ENCODE measurements around the gene MYH11. TPM values are rescaled to one million over a fixed set of nuclear protein-coding genes. Genes with fewer than 3 reads are reported as not detected.
"Not testable (repeated sequence)": the region's sequence is repeated elsewhere in the genome, so short reads cannot be mapped to it uniquely, and the experiment has no call there.

The MYH11 gene
- total RNA-seq, 2 experiments from 2014 or later: 0.07 TPM; not detected in 1

- CTCF ChIA-PET: interaction anchor here (0.5 to 1.0 kb wide), 2 partner anchors 11 to 13 kb away, joined by 3 read pairs; no protein-coding TSS in a partner anchor
- peaks cover 3% of the 10 kb centered on the region for H3K4me1 Mint-ChIP-seq (ENCODE audit: low read depth)
- H3K27me3 Mint-ChIP-seq: no peaks in the 10 kb centered on the region
- H3K9me3 Mint-ChIP-seq: no peaks in the 10 kb centered on the region
- POLR2A ChIA-PET: no interaction called here
- intact Hi-C loops (cut with micrococcal nuclease): no loop called here
- H3K36me3 Mint-ChIP-seq: no peaks in the 10 kb centered on the region
- H3K27ac Mint-ChIP-seq: no peak overlapping the region
- no peak overlapping the region for H3K4me3 Mint-ChIP-seq
- DNase-seq: no peak
These were observed 23.3 kb downstream of the MYH11 start for GRCh38 chr16:15833541-15833940.

- Mint-ChIP-seq H3K27me3 (no peaks in the 10 kb centered on the region), H3K27ac (no peak overlapping the region), H3K4me1 (ENCODE audit: low read depth) (peaks cover 3% of the 10 kb centered on the region), H3K9me3 (no peaks in the 10 kb centered on the region), H3K4me3 (no peak overlapping the region), H3K36me3 (no peaks in the 10 kb centered on the region)
- CTCF ChIA-PET: no interaction called here
- POLR2A ChIA-PET: no interaction called here
- intact Hi-C loops (cut with micrococcal nuclease): no loop called here
- DNase-seq: no peak
These were observed 24.6 kb downstream of the MYH11 start for GRCh38 chr16:15832241-15832640.

DNA sequence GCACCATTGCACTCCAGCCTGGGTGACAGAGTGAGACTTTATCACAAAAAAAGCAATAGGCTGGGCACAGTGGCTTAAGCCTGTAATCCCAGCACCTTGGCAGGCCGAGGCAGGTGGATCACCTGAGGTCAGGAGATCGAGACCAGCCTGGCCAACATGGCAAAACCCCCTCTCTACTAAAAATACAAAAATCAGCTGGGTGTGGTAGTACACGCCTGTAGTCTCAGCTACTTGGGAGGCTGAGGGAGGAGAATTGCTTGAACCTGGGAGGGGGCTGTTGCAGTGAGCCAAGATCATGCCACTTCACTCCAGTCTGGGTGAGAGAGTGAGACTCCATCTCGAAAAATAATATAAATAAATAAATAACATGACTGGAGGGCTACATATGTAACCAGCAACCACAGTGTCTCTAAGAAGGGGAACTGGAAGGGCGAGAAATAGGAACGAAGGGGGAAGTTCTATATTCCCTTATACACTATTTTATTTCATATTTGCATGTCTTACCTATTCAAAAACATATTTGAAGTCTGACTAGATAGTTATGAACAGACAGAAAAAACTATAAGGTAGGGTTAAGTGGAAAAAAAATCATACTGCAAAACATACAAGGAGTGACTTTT lies 25.9 kb downstream of the MYH11 start:
- Mint-ChIP-seq H3K36me3 (no peaks in the 10 kb centered on the region), H3K27ac (no peak overlapping the region), H3K4me3 (no peak overlapping the region), H3K9me3 (no peaks in the 10 kb centered on the region), H3K27me3 (no peaks in the 10 kb centered on the region), H3K4me1 (ENCODE audit: low read depth) (peaks cover 3% of the 10 kb centered on the region)
- CTCF ChIA-PET: no interaction called here
- POLR2A ChIA-PET: no interaction called here
- no peak for DNase-seq
- intact Hi-C loops (cut with micrococcal nuclease): no loop called here

DNA sequence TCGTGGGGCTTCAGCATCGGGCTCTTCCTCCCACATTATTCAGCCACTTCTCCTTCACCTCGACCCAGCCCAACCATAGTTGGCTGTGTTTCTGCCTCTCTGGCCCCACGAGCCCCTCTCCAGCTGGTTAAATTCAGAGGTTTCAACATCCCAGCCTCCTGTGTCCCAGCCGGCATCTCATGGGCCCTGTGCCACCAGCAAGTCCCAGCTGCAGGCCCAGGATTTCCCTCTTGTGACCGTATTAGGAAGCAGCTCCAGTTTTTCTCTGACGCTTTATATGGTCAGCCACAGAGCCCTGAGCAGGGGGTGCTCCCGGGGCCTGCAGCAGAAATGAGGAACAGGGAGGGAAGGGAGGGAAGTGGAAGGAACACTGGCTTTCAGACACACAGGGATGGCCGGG lies 27.4 kb downstream of the MYH11 start:
- Mint-ChIP-seq H3K27ac (no peak overlapping the region), H3K36me3 (no peaks in the 10 kb centered on the region), H3K27me3 (no peaks in the 10 kb centered on the region), H3K4me3 (no peak overlapping the region), H3K9me3 (no peaks in the 10 kb centered on the region), H3K4me1 (ENCODE audit: low read depth) (no peaks in the 10 kb centered on the region)
- POLR2A ChIA-PET: no interaction called here
- CTCF ChIA-PET: interaction anchor here (0.6 kb wide), 1 partner anchor 357 kb away, joined by 3 read pairs; no protein-coding TSS in a partner anchor
- intact Hi-C loops (cut with micrococcal nuclease): no loop called here
- no peak for DNase-seq

DNA sequence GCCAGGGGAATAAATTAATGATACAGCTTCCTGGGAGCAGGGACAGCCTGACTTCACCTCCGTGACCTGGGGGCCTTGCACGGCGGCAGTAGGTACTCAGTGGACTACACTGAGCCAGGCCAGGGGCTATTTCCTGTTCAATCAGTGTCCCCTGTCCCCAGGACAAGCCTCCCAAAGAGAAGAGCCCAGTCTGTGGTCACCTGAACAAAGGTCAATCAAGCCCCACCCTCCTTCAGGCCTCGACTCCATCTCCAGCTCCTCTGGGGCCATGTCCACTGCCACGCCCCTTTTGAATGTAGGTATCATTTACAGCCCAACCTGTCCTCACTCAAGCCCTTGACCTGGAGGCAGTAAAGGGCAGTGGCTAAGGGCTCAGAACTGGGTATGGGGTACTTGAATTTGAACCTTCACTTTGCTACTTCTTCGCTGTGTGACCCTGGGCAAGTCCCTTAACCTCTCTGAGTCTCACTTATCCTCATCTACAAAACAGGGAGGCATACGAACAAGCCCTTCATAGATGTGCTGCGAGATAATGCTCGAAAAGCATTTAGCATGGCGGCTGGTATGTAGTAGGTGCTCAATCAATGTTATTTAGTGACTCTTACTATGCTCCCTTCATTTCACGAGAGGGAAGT lies 29.0 kb downstream of the MYH11 start:
- H3K27ac Mint-ChIP-seq: no peak overlapping the region
- H3K27me3 Mint-ChIP-seq: no peaks in the 10 kb centered on the region
- H3K4me3 Mint-ChIP-seq: no peak overlapping the region
- no peaks in the 10 kb centered on the region for H3K4me1 Mint-ChIP-seq (ENCODE audit: low read depth)
- intact Hi-C loops (cut with micrococcal nuclease): no loop called here
- no peaks in the 10 kb centered on the region for H3K36me3 Mint-ChIP-seq
- ChIA-PET POLR2A (no interaction called here), CTCF (no interaction called here)
- no peaks in the 10 kb centered on the region for H3K9me3 Mint-ChIP-seq
- DNase-seq: no peak

GRCh38 chr16:15827299-15827698 lies 29.5 kb downstream of the MYH11 start:
- intact Hi-C loops (cut with micrococcal nuclease): no loop called here
- H3K27ac Mint-ChIP-seq: no peak overlapping the region
- no peak overlapping the region for H3K4me3 Mint-ChIP-seq
- no peak for DNase-seq
- H3K36me3 Mint-ChIP-seq: no peaks in the 10 kb centered on the region
- no peaks in the 10 kb centered on the region for H3K4me1 Mint-ChIP-seq (ENCODE audit: low read depth)
- ChIA-PET CTCF (no interaction called here), POLR2A (no interaction called here)
- no peaks in the 10 kb centered on the region for H3K9me3 Mint-ChIP-seq
- no peaks in the 10 kb centered on the region for H3K27me3 Mint-ChIP-seq

DNA sequence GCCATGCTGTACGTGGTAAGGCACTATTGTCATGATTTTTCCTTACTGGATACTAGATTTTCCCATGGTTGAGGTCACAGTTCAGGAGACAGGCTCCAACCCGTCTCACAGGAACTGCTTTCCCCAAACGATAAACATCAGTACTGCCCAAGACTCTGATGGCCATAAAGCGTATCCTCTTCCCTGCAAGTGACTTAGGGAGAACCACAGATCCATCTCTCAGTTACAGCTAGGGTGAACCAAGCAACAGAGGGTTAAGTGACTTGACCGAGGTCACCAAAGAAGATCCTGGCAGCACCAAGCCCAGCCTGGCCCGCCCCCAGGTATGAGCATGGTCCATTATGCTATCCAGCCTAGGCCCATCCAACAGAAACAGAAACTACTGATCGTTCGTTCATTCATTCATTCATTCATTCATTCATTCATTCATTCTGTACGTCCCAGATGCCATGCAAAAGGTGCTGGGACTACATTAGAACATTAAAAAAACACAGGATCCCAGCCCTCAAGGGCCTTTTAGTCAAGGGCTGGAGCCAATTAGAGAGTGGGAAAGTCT lies 31.0 kb downstream of the MYH11 start:
- H3K27me3 Mint-ChIP-seq: peaks cover 2% of the 10 kb centered on the region
- POLR2A ChIA-PET: no interaction called here
- no peak for DNase-seq
- H3K4me3 Mint-ChIP-seq: no peak overlapping the region
- no peak overlapping the region for H3K27ac Mint-ChIP-seq
- CTCF ChIA-PET: no interaction called here
- no peaks in the 10 kb centered on the region for H3K4me1 Mint-ChIP-seq (ENCODE audit: low read depth)
- intact Hi-C loops (cut with micrococcal nuclease): no loop called here
- no peaks in the 10 kb centered on the region for H3K36me3 Mint-ChIP-seq
- no peaks in the 10 kb centered on the region for H3K9me3 Mint-ChIP-seq

DNA sequence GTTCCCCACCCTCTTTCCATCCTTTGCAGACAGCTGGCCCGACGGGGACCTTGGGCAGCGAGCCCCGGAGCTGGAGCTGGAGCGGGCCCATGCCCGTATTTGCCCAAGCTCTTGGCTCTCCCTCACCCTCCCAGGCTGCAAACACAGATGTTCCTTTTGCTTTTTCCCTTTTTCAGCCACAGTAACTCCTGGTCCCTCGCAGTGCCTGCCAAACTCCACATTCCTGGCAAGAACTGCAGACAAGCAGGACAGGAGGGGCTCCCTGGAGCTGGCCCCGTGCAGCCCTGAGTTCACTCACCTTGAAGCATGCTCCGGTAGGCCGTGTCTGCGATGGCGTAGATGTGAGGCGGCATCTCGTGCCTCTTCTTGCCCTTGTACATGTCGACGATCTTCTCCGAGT lies 33.9 kb downstream of the MYH11 start:
- no peak overlapping the region for H3K27ac Mint-ChIP-seq
- peaks cover 2% of the 10 kb centered on the region for H3K27me3 Mint-ChIP-seq
- H3K4me3 Mint-ChIP-seq: no peak overlapping the region
- no peaks in the 10 kb centered on the region for H3K9me3 Mint-ChIP-seq
- ChIA-PET POLR2A (no interaction called here), CTCF (interaction anchor here (0.6 to 2.7 kb wide), 13 partner anchors 9 to 420 kb away, joined by 3 to 21 read pairs (median 4); no protein-coding TSS in a partner anchor)
- no peaks in the 10 kb centered on the region for H3K36me3 Mint-ChIP-seq
- intact Hi-C loops (cut with micrococcal nuclease): no loop called here
- no peaks in the 10 kb centered on the region for H3K4me1 Mint-ChIP-seq (ENCODE audit: low read depth)
- no peak for DNase-seq

- no peak overlapping the region for H3K27ac Mint-ChIP-seq
- H3K4me1 Mint-ChIP-seq (ENCODE audit: low read depth): no peaks in the 10 kb centered on the region
- no peaks in the 10 kb centered on the region for H3K36me3 Mint-ChIP-seq
- ChIA-PET POLR2A (no interaction called here), CTCF (interaction anchor here (0.6 to 2.7 kb wide), 10 partner anchors 8 to 138 kb away, joined by 3 to 21 read pairs (median 4); no protein-coding TSS in a partner anchor)
- DNase-seq: no peak
- intact Hi-C loops (cut with micrococcal nuclease): no loop called here
- no peak overlapping the region for H3K4me3 Mint-ChIP-seq
- H3K27me3 Mint-ChIP-seq: peaks cover 2% of the 10 kb centered on the region
- H3K9me3 Mint-ChIP-seq: peaks cover 7% of the 10 kb centered on the region
These were observed 36.0 kb downstream of the MYH11 start for GRCh38 chr16:15820837-15821236.

GRCh38 chr16:15819046-15819445 lies 37.8 kb downstream of the MYH11 start:
- H3K27me3 Mint-ChIP-seq: peaks cover 2% of the 10 kb centered on the region

GRCh38 chr16:15817446-15817845 lies 39.4 kb downstream of the MYH11 start:
- Mint-ChIP-seq H3K27ac (no peak overlapping the region), H3K36me3 (no peaks in the 10 kb centered on the region), H3K4me1 (ENCODE audit: low read depth) (no peaks in the 10 kb centered on the region), H3K4me3 (no peak overlapping the region), H3K27me3 (peaks cover 2% of the 10 kb centered on the region), H3K9me3 (peaks cover 18% of the 10 kb centered on the region)
- ChIA-PET CTCF (interaction anchor here (1.3 kb wide), 2 partner anchors 21 to 40 kb away, joined by 3 to 4 read pairs; no protein-coding TSS in a partner anchor), POLR2A (no interaction called here)
- no peak for DNase-seq
- intact Hi-C loops (cut with micrococcal nuclease): no loop called here

More at GRCh38 chr16:15819046-15819445, 37.8 kb downstream of the MYH11 start:
- Mint-ChIP-seq H3K9me3 (peaks cover 18% of the 10 kb centered on the region), H3K36me3 (no peaks in the 10 kb centered on the region), H3K27ac (no peak overlapping the region), H3K4me3 (no peak overlapping the region), H3K4me1 (ENCODE audit: low read depth) (no peaks in the 10 kb centered on the region)
- DNase-seq: no peak
- intact Hi-C loops (cut with micrococcal nuclease): no loop called here
- ChIA-PET CTCF (interaction anchor here (1.0 kb wide), 1 partner anchor 41 kb away, joined by 3 read pairs; no protein-coding TSS in a partner anchor), POLR2A (no interaction called here)

DNA sequence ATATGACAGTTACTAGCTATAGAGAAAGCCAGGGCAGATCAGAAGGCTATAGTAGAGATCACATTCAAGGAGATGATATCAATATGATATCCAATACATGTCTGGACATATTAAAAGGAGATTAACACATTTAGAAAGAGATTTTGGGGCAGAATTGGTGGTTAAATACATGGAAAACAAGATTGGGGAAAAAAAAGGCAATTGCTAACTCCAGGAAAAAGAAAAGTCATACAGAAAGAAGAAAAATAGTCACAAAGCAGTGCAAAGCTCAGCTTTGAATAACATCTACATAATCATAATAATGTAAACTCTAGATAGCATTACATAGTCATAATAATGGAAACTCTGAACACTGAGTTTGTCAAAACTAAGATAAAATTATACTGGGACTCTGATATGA lies 40.6 kb downstream of the MYH11 start:
- Mint-ChIP-seq H3K9me3 (peaks cover 18% of the 10 kb centered on the region), H3K4me3 (no peak overlapping the region), H3K4me1 (ENCODE audit: low read depth) (no peaks in the 10 kb centered on the region), H3K27me3 (peaks cover 6% of the 10 kb centered on the region), H3K36me3 (no peaks in the 10 kb centered on the region), H3K27ac (no peak overlapping the region)
- DNase-seq: no peak
- ChIA-PET POLR2A (no interaction called here), CTCF (interaction anchor here (1.3 kb wide), 1 partner anchor 20 kb away, joined by 3 read pairs; no protein-coding TSS in a partner anchor)
- intact Hi-C loops (cut with micrococcal nuclease): no loop called here

DNA sequence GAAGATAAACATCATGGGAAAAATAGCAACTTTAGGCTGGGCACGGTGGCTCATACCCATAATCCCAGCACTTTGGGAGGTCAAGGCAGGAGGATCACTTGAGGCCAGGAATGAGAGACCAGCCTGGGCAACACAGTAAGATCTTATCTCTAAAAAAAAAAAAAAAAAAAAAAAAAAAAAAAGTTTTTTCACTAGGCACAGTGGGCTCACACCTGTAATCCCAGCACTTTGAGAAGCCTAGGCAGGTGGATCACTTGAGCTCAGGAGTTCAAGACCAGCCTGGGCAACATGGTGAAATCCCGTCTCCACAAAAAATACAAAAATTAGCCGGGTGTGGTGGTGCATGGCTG lies 44.5 kb downstream of the MYH11 start:
- H3K4me1 Mint-ChIP-seq (ENCODE audit: low read depth); H3K4me3 Mint-ChIP-seq; intact Hi-C loops (cut with micrococcal nuclease); H3K36me3 Mint-ChIP-seq; H3K27ac Mint-ChIP-seq; POLR2A ChIA-PET; DNase-seq: not testable (repeated sequence)
- CTCF ChIA-PET: interaction anchor here (0.8 to 0.9 kb wide), 2 partner anchors 9 to 11 kb away, joined by 3 to 7 read pairs; no protein-coding TSS in a partner anchor
- H3K27me3 Mint-ChIP-seq: peaks cover 10% of the 10 kb centered on the region
- peaks cover 18% of the 10 kb centered on the region for H3K9me3 Mint-ChIP-seq
